Peyer's patch (tissue), 4 donors: Measurements from ENCODE around the gene NOSTRIN. TPM values are rescaled to one million over a fixed set of nuclear protein-coding genes. Genes with fewer than 3 reads are reported as not detected.
A peak's percentile ranks its signal among the peaks of the same experiment; 100 is the strongest.

Source experiments
- DNase-seq, 3 donors: peaks; one replicate each; pipeline ENCODE4 v3.0.0-alpha.2; 2017 to 2019
- H3K27ac ChIP-seq, 4 donors: fragments of 200-600 bp; sonication (generic); one replicate each; pipeline ENCODE4 v1.5.1; 2016 to 2019
- H3K27me3 ChIP-seq, 2 donors: fragments of 200-600 bp; sonication (generic); one replicate each; pipeline ENCODE4 v1.5.1; 2019
- H3K36me3 ChIP-seq, 3 donors: fragments of 200-600 bp; sonication (generic); one replicate each; pipeline ENCODE4 v1.5.1; 2016 to 2019
- H3K4me1 ChIP-seq, 4 donors: fragments of 200-600 bp; sonication (generic); one replicate each; pipeline ENCODE4 v1.5.1; 2016 to 2019
- H3K4me3 ChIP-seq, 4 donors: fragments of 200-600 bp; sonication (generic); 1 replicate in 3 of 4; 2 replicates in 1 of 4; pipeline ENCODE4 v1.5.1; 2016 to 2019; ENCODE audit warnings: mild to moderate bottlenecking in 1 of 4
- H3K9me3 ChIP-seq, 4 donors: fragments of 200-600 bp; sonication (generic); one replicate each; pipeline ENCODE4 v1.5.1; 2016 to 2019; ENCODE audit warnings: mild to moderate bottlenecking in 1 of 4
- POLR2A ChIP-seq, 2 donors: fragments of 450-650 bp; IDR thresholded peaks; one replicate each; pipeline ENCODE4 v1.5.1; 2017; ENCODE audit warnings: antibody characterized with exemption in 2 of 2, mild to moderate bottlenecking in 2 of 2, moderate library complexity in 2 of 2
- total RNA-seq, 4 donors: library from RNA; depleted of rRNA; stranded (reverse); fragments of >200 nt; gene quantifications; one replicate each; pipeline ENCODE4 v1.1.0, GENCODE V29; 2016
- TF ChIP-seq, protein P1 (sequence below), 6 experiments: fragments of 450-650 bp in 4 of 6; fragments of 200-600 bp in 2 of 6; sonication (generic) in 1 of 6; IDR thresholded peaks; one replicate each; pipeline ENCODE4 v1.5.1; 2017 to 2019; ENCODE audit warnings: antibody characterized with exemption in 6 of 6, mild to moderate bottlenecking in 3 of 6, moderate library complexity in 1 of 6

The NOSTRIN gene
- total RNA-seq, 4 donors from 2014 or later: 67.4 to 152 (median 87.7) TPM

DNA sequence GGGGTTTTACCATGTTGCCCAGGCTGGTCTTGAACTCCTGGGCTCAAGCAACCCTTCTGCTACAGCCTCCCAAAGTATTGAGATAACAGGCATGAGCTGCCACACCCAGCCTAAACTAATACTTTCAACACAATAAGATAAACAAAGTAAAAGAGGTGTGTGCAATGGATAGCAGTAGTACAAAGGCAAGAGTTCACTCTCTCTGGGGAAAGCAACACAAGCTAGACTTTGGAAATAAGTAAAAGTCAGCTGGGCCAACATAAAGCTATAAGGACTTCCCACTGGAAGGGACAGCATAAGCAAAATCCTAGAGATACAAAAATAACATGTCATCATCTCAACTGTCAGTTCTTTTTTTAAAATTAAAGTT lies 5.2 kb upstream of the NOSTRIN start:
- DNase-seq: no peak
- no peak overlapping the region for H3K4me3 ChIP-seq
- H3K27me3 ChIP-seq: no peaks in the 10 kb centered on the region
- no peak for TF ChIP-seq POLR2A (IDR thresholded peaks at IDR 0.05)
- TF ChIP-seq, protein P1, sequence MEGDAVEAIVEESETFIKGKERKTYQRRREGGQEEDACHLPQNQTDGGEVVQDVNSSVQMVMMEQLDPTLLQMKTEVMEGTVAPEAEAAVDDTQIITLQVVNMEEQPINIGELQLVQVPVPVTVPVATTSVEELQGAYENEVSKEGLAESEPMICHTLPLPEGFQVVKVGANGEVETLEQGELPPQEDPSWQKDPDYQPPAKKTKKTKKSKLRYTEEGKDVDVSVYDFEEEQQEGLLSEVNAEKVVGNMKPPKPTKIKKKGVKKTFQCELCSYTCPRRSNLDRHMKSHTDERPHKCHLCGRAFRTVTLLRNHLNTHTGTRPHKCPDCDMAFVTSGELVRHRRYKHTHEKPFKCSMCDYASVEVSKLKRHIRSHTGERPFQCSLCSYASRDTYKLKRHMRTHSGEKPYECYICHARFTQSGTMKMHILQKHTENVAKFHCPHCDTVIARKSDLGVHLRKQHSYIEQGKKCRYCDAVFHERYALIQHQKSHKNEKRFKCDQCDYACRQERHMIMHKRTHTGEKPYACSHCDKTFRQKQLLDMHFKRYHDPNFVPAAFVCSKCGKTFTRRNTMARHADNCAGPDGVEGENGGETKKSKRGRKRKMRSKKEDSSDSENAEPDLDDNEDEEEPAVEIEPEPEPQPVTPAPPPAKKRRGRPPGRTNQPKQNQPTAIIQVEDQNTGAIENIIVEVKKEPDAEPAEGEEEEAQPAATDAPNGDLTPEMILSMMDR (IDR thresholded peaks at IDR 0.05): no peak
- no peak overlapping the region for H3K27ac ChIP-seq
- H3K36me3 ChIP-seq: no peaks in the 10 kb centered on the region
- H3K9me3 ChIP-seq: no peaks in the 10 kb centered on the region
- peaks cover 0 to 13% (median 0%) of the 10 kb centered on the region in 4 donors for H3K4me1 ChIP-seq

DNA sequence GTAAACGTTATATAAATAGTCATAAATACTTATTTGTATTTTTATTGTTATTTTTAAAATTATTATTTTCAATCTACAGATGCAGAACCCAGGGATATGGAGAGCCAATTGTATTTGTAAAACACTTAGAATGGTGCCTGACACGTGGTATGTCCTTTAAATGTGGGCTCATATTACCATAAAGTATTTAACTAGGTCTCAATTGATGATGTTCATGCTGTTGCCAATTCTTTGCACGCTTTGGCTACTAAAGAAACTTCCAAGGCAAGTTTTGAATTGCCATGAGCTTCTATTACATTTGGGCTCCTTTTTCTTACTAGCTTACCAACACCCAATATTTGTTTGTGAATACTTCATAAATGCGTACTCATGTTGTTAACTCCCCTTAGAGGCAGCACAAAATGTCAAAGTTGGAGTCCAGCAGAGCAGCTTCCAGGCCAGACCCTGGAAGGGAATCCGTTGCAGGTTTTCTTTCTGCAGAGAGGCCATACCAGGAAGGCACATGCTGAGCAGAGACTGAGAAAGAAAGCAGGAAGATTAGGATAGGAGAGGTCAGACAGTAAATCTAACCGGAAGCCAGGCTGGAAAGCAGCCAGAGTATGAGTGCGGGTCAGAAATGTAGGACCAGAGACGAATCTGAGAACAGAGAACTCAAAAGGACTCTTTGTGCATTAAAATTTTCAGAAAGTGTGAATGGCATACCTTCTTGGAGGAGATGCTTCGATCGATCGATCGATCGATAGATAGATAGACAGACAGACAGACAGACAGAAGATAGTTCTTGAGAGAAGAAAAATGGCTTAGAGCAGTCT lies 4.2 kb upstream of the NOSTRIN start:
- TF ChIP-seq, protein P1 (IDR thresholded peaks at IDR 0.05): no peak
- no peak for TF ChIP-seq POLR2A (IDR thresholded peaks at IDR 0.05)
- peak overlapping the region in 1 of 4 donors; percentile 4 for H3K27ac ChIP-seq

DNA sequence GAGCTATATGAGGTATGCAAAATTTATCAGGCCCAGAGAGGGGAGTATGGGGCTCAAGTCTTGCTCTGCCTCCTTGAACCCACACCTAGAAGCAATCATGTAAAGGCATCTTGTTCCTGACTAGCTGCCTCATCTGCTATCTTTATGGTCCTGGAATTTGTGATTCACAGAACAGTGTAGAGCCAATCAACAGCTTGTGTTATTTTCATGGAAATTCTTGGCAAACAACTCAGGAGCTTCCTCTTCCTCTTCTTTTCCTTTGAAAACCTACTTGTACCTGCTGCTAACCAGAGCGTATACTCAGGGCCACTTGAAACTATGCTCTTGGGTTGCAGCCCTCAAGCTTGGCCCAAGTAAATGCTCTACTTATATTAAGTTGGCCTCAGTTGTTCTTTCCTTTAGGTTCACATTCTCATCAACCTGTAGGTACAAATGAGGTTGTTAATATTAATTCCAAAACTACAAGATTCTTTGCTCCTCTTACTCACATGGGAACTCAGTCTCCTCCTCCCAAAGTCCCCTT lies 3.5 kb upstream of the NOSTRIN start:
- no peak for TF ChIP-seq POLR2A (IDR thresholded peaks at IDR 0.05)
- TF ChIP-seq, protein P1 (IDR thresholded peaks at IDR 0.05): no peak
- no peaks in the 10 kb centered on the region for H3K36me3 ChIP-seq
- H3K9me3 ChIP-seq: no peaks in the 10 kb centered on the region
- H3K4me3 ChIP-seq: no peak overlapping the region
- H3K4me1 ChIP-seq: peaks cover 0 to 13% (median 0%) of the 10 kb centered on the region in 4 donors
- no peaks in the 10 kb centered on the region for H3K27me3 ChIP-seq
- DNase-seq: no peak
- H3K27ac ChIP-seq: peak overlapping the region in 1 of 4 donors; percentile 4

More for the DNA sequence above, 4.2 kb upstream of the NOSTRIN start:
- DNase-seq: no peak
- H3K36me3 ChIP-seq: no peaks in the 10 kb centered on the region
- no peaks in the 10 kb centered on the region for H3K9me3 ChIP-seq
- H3K4me1 ChIP-seq: peaks cover 0 to 13% (median 0%) of the 10 kb centered on the region in 4 donors
- no peaks in the 10 kb centered on the region for H3K27me3 ChIP-seq
- no peak overlapping the region for H3K4me3 ChIP-seq

DNA sequence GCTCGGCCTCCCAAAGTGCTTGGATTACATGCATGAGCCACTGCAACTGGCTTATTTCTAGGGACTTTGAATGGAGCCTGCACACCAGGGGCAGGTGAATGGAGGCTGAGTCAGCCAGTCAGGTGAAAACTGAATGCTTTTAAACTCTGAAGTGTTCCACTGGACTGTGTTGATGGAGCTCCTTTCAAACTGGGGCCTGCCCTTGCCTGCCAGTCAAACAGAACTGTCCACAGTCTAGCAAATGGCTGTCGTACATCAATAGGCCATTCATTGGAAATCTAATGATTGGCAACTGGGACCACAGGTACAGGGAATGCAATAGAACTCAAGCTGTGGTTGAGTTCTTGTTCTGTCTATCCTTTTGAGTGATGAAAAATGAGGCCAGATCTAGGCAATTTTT lies 966 bp upstream of the NOSTRIN start:
- H3K4me1 ChIP-seq: peaks cover 0 to 13% (median 0%) of the 10 kb centered on the region in 4 donors
- H3K4me3 ChIP-seq: no peak overlapping the region
- no peaks in the 10 kb centered on the region for H3K9me3 ChIP-seq
- peak overlapping the region in 3 of 4 donors; percentile 67 to 91 (median 82) for H3K27ac ChIP-seq
- DNase-seq: no peak
- no peaks in the 10 kb centered on the region for H3K27me3 ChIP-seq
- H3K36me3 ChIP-seq: no peaks in the 10 kb centered on the region
- TF ChIP-seq POLR2A (IDR thresholded peaks at IDR 0.05): no peak
- TF ChIP-seq, protein P1 (IDR thresholded peaks at IDR 0.05): no peak

DNA sequence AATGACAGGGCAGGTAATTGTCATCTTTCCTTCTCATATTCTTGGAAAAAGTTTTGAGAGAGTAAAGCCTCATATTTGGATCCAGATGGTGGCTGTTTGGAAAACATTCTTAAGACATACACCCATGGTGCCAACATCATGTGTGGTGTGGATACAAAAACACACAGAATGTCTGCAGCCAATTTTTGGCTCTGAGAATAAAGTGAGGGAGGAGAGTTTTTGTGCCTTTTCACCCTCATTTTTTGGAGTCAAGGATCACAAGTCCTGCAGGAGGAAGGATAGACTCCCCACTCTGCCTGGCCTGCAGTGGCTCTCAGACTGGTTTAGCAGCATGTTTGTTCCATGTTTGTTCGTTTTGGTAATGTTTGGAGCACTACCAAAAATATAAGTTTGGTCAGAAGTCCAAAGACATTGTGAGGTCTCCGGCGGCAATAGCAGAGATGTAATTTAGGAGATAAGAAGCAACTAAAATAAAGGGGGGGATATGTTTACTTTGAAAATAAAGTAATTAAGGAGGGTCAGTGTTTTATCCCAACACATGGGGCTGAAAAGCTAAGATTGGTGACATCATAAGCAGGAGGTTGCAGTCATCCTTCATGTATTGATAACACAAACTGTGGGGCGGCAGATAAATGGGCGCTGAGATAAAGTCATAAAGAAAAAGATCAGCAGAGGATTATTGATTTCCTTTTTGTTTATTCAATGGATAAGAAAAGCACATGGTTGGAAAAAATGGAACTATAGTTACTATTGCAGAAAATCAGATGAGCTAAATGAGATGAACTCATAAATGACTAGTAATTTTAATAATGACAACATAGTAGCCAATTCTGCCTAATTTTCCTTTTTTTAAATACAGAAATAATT lies 655 bp downstream of the NOSTRIN start:
- Histone ChIP-seq H3K27ac (peak overlapping the region in 3 of 4 donors; percentile 71 to 91 (median 82)), H3K36me3 (no peaks in the 10 kb centered on the region), H3K4me3 (peak overlapping the region in 3 of 4 donors; percentile 15 to 51 (median 47)), H3K9me3 (no peaks in the 10 kb centered on the region), H3K4me1 (peaks cover 0 to 13% (median 0%) of the 10 kb centered on the region in 4 donors), H3K27me3 (no peaks in the 10 kb centered on the region)
- no peak for DNase-seq
- TF ChIP-seq, protein P1 (IDR thresholded peaks at IDR 0.05): no peak
- TF ChIP-seq POLR2A (IDR thresholded peaks at IDR 0.05): no peak
